GM19463 (cell line): ENCODE measurements around the gene RBMS1.

Experiments
- ATAC-seq: cut with Tn5 transposase; IDR thresholded peaks from one replicate; pipeline ENCODE4 v1.9.1; 2021; ENCODE audit warnings: mild to moderate bottlenecking, moderate library complexity; ENCODE audit not compliant: unreplicated experiment

RBMS1 gene

DNA sequence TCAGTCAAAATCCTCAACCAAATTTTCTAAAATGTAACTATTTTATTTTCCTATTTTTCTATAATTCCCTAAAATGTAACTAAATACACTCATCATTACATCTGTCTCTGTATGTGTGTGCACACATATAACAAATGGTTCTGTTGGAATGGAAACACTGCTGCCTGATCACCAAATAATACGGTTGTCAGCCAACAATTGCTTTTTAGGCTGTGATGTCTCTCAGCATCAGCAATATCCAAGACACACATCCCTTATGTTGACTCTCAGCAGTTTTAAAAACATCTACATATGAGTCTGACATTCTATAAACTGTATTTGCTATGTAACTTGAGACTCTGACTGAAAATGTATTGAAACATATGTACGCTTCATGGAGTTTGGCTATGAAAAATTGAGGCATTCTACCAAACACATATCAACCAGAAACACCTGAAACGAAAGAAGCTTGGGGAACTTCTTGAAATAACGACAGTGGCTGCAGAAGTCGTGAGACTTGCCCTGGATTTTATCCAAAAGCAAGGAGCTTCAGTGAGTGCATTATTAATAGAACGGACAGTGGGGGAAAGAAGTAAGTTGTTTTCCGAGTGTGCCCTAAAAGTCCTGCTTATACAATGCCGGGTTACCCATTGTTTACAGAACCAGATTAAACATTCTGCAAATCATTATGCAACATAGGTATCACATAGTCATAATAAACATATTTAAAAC, 183.3 kb downstream of the RBMS1 start:
- no peak for ATAC-seq

DNA sequence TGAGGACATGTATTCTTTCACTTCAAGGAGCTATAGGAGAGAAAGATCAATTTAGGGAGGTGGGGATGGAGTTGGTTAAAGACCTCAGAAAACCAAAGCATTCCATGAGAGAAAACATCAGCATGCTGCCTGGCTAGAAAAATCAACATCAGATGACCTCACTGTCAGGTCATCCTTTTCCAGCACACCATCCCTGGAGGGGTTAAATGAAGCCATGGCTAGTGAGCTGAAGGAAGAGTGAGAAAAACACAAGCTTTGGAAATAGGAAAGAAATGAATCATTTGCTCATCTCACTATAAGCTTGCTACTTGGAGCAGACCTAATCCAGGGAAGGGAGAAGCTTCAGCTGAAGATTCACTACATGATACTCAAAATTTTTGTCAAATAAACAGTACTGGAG, 184.0 kb downstream of the RBMS1 start:
- ATAC-seq: no peak

DNA sequence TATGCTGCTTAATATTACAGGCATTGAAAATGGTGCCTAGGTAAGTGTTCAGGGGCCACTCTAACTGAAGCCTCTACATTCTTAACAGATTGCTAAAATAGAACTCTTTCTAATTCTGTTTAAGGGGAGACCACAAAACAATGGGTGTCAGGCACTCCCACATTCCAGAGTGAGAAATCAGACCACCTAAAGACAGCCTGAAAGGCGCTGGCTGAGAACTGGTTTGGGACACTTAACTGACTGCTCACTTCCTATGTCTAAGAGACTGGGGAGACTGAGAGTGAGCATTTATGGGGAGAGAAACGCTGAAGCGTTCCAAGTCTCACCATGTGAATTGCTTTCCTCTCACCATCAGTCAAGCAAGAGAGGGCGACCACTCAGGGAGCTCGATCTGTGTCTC, 184.7 kb downstream of the RBMS1 start:
- ATAC-seq: no peak

DNA sequence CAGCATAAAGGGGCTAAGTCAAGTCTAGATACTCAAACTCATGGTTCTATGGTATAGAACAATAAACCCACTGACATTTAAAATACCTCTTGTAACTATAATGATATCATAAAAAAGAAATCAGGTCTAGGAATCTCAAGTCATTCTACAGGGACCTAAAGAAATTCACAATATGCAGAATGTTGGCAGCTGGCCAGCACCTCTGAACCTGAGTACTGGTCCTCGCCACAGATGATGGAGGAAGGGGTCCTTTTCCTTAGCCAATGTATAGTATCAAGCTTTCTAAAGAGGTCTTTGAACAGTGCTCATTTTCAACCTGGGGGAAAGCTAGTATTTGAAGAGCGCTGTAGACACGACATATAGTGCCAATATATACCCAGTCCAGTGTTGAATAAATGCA, 185.1 kb downstream of the RBMS1 start:
- no peak for ATAC-seq

DNA sequence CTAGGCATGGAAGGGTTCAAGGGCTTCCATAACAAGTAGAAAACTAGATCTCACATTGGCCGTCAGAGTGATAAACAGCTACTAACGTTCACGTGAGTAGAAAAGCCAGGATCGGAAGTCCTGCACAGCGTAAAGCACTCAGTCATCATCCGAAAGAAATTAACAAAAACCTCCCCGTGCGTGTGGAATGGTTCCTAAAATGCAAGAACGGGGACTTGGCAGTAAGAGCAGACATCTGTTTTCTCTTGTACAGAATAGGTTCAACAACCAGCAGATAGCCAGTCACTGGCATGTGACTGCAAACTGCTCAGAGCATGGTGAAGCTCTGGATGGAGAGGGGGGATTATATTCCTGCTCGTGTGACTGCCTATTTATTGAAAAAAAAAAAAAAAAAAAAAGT, 186.6 kb downstream of the RBMS1 start:
- ATAC-seq: no peak

DNA sequence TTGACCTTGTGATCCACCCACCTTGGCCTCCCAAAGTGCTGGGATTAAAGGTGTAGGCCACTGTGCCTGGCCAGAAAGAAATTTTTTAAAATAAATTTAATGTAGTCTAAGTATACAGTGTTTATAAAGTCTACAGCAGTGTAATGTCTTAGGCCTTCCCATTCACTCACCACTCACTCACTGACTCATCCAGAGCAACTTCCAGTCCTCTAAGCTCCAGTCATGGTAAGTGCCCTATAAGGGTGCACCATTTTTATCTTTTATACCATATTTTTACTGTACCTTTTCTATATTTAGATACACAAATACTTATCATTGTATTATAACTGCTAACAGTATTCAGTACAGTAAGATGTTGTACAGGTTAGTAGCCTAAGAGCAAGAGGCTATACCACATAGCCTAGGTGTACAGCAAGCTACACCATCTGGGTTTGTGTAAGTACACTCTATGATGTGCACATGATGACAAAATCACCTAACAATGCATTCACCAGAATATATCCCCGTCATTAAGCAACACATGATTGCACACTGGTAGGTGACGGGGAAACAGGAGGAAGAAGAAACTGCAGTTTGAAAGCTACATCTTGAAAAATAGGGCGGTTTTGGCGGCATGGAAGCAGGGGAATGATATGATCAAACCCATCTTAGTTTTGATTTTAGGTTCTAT, 188.4 kb downstream of the RBMS1 start:
- ATAC-seq: no peak

DNA sequence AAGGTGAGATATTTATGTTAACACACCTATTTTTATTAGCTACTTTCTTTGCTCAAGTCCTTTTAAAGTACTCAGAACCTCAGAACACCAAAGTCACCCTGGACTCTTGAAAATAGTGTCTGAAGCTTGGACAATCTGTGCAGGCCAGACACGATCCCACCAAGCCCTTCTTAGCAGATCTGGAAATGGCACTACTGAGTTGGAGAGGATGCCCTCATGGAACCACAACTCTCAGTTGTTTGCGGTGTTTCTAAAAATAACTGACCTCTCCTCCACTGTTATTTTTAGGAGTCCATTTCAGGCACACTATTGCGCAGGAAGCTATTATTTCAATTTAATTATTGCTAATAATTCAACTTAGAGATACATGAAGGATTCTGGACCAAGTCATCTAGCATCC, 190.1 kb downstream of the RBMS1 start:
- ATAC-seq: no peak

DNA sequence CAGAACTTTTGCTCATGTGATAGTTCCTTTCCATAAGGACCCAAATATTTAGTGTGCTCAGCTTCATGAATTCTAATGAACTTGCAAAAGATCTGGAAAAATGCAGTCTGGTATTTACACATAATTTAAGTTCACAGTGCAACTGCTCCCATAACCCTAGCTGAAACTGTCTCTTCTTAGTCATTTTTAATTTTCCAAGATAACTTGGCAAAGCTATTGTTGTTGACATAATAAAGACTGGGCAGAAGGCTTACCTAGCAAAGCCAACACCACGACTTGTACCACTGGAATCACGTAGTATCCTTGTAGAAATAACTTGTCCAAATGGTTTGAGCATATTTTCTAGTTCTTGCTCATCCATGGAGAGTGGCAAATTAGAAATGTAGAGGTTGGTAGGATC, 190.5 kb downstream of the RBMS1 start:
- ATAC-seq: no peak

DNA sequence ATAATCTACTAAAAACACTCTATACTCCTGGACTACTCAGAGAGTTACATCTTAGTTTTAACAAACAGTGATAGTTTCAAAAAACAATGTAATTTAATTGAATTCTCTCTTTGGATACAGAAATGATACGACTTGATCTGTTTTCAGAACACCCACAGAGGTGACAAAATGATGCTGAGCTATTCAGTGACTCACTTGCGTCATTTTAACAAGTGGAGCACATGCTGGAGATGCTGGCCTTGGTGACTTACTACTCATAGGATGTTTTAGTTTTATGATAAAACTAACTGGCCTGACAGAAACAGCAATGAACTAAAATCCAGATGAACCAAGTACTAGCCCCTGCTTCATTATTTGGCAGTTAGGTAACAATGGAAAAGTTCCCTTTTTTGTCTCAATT, 192.2 kb downstream of the RBMS1 start:
- no peak for ATAC-seq

DNA sequence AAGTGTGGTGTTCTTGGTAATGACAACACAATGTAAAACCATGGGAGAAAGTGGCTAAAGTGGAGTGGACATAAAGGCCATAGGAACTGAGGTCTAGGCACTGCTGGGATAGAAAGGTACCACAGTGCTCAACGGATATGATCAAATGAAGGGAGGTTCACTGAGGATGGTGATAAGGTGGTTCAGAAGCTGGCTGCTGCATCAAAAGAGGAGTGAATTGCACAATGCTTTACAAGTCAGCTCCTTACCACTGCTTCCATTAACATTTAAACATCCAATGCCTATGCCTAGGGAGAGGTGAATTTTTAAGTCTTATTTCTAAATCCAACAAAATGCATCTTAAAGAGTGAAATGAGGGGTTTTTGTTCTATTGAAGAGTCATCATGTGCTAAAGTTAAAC, 193.4 kb downstream of the RBMS1 start:
- ATAC-seq: no peak

DNA sequence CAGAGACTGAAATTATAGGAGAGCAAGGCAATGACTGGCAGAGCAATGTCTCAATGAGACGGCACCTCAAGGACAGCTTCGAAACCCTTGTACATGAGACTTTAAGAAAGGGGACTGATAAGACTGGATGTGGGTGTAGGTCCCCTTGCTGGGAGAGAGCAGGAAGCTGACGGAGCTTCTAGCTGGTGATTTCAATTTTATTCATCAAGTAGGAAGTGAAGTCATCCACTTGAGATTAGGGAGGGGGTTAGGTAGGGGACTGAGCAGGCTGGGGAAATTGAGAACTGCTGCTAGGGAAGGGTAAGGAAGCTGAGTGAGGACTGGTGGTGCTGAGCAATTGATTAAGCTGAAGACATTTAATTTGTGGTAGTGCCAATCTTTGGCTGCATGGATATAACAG, 194.1 kb downstream of the RBMS1 start:
- no peak for ATAC-seq

DNA sequence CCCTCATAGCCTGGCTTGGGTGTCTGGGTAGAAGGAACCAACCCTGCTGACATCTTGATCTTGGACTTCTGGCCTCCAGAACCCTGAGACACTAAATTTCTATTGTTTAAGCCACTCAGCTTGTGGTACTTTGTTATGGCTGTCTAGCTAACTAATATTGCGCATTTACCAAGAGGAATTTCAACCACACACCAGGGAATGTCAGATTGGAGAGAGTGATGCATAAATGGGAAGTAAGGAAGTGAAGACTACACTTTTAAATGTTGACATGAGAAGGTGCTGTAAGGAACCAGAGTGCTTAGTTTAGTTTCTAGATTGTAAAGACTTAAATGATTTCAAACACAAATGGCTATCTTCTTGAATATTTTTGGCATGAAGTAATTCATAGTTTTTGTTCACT, 194.6 kb downstream of the RBMS1 start:
- ATAC-seq: no peak

DNA sequence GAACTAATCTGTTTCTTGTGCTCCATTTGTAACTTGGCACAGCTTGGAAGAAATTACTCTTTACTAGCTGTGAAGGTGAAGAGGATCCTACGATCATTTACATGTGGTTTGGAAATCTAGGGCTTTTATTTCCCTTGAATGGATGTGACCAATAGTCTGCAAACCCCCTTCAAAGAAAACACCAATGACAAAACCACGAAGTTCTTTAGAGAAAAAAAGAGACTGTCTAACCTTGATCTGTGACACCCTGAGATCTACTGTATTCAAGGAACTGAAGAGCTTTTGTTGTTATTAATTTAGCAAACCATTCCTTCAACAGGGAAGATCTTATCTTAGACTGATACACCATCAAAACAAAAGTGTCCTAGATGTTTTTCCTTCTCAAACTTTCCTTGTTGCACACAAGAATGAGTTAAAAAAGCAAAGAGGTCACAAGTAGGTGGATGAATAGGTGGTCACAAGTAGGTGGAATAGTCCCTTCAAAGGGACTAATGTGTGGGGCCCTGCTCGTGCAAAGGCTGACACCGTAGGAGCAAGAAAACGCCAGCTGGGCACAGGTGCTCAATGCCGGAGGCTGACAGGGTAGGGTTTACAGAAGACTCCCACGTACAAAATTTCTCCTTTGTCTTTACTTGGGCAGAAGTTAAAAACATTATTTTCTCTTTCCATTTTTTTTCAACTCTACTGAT, 197.9 kb downstream of the RBMS1 start:
- no peak for ATAC-seq

DNA sequence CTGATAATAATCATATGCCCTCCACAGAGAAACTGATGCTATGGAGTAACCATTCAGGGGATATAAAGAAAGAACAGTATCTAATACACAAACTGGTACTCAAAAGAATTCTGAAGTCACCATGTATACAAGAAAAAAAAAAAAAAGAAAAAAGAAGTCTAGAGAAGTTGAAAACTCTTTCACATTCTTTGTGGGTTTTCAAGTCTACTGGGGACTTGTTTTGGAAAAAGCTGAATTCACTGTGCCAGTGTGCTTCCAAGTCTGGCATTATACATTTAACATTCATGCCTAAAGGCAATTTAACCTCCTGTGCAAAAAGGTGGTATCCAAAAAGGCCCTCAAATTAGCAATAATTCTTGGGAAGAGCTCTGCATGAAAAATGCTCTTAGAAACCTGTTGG, 198.7 kb downstream of the RBMS1 start:
- no peak for ATAC-seq

DNA sequence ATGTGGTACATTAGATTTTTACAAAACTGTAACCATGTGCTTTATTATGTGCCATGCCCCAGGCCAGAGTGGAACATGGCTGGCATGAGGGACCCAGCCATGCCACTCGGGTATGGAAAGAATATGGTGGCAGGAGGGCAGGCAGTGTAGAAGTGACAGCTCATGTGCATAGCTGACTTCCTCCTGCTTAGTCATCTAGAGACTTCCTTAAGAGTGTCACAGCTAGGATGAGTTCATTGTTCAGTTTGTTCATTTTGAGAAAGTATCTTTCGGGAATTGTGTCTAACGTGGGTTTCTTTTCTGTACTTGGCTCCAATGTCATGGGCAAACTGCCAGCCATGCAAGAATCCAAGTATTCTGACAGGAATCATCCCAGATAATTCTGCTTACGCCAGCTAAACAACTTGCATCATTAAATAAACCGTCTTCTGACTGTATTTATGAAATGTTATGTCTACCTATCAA, 199.2 kb downstream of the RBMS1 start:
- peak; percentile 88 for ATAC-seq

DNA sequence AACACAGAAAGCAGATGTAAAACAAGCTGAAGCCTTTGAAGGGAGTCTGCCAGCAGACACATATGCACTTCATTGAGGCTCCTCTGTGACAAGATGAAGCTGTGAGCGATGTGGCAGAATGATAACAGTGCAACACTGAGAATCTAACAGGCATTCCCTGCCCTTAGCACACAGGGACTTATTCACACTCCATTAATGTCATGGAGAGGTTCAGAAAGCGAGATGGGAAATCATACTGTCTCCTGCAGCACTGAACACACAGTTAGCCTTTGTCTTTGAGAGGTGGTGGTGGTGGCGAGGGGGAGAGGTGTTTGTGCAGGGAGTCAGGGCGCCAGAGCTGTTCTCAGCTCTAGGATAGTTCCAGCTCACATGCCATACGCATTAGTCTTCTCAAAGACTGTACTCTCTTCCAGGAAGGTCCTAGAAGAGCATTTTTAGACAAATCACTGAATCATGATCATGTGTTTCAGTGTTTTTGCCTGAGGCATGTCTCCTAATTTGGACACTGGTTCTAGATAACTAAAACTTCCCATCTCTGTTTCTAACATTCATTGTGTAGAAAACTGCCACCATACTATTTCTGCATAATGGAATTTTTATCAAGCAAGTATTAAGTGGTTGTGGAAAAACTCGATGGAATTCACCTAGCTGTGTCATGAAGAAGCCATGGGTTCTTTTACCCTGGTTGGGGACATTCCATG, 200.1 kb downstream of the RBMS1 start:
- no peak for ATAC-seq

DNA sequence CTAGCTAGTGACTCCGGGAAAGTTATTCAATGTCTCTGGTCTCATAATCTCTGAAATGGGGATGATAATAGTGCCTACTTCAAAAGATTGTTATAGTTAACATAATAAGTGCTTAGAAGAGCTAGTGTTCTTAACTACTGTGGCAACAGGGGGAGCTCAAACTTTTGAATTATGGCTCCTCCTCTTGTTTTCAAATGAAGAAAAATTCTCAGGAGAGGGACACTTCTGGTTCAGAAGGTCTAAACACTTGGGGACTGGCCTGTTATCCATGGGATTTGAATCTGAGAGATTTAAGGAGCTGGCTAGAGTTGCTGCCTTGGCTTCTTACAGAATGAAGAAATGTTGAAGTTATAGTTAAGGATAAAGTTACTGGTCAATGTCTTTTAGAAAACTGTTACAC, 201.4 kb downstream of the RBMS1 start:
- no peak for ATAC-seq

DNA sequence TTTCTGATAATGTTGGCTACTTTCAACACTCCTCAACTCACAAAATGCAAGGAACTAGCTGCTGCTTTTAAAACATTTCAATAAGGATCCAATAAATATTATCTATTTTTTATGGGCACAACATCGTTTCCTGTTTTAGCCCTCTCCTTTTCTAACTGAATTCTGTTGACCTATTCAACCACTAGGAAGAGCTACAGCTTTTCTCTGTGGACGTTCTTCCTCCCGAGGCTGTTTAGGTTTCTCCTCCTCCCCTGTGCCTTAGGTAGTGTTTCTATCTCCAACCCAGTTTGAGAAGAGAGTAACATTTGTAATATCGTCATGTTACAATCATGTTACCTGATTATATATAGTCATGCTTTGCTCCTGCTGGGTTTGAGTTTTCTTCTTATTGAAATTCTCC, 202.2 kb downstream of the RBMS1 start:
- ATAC-seq: no peak

DNA sequence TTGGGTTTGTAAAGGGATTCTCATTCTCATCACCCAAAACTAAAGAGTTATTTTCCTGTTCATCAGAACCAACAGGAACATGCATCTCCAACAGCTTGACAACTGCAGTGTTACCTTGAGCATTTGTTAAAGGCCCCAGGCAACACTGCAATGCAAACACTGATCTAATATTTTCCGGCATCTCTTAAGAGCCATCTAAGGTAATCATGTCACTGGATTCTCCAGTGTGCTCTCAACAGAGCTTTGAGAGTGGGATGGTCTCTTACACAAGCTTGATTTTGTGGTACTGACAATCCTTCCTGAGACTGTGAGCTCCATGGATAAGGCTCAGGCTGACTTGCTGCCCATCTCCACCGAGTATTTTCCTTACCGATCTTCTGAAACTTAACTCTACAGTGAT, 203.0 kb downstream of the RBMS1 start:
- no peak for ATAC-seq

DNA sequence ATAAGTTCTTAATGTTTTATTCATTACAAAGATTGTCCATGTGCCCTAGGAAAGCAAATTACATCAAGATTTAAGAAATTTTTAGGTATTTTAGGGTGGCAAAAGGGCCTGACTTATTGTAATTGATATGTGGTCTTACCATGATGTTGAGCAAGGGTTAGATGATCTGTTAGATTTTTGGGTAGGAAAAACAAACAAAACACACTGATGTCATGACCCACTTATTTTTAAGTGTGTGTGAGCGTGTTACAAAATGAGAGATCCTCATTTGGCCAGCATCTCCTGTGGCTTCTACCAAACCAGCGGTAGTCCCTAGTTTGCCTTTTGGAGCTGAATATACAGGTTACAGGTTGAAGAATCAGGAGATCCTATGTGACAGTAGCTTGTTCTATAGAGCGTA, 203.8 kb downstream of the RBMS1 start:
- no peak for ATAC-seq

DNA sequence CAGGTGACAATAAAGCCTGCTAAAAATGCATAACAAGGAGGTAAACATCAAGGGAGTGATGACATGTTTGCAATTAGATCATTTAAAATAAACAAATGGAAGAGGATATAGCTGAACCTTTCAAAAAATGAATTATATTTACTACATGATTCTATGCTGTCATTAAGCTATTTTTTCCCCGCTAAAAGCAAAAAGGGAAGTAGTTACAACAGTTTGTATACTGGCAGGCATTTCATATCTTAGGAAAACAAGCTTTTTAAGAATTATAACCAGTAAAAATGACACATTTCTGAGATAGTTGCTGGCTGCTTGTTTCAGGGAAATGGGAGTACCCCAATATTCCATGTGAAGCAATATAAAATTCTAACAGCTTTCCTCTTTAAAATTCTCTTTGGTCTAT, 204.5 kb downstream of the RBMS1 start:
- ATAC-seq: no peak

DNA sequence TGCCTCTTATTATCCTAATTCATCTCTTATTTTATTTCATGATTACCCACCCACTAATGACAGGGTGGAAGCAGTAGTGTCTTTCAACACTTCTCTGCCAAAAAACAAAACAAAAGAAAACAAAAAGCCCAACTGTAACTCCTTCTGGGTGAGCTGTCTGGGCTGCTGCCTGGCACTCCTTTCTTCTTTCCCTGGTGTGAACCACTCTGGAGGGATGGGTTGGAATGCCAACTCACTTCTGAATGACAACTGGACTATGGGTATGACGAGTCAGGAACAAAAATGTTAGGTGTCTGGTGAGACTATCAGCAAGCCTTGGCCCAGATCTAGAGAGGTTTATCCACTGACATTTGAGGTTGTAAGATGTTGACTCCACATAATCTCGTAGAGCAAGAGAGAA, 205.3 kb downstream of the RBMS1 start:
- no peak for ATAC-seq
